ENCODE data around the gene UBAP1. TPM values are rescaled to one million over a fixed set of nuclear protein-coding genes. Genes with fewer than 3 reads are reported as not detected.

Gene UBAP1
- total RNA-seq, 4 donors from 2014 or later, result 36.7 to 46.1 (median 38.3) TPM

DNA sequence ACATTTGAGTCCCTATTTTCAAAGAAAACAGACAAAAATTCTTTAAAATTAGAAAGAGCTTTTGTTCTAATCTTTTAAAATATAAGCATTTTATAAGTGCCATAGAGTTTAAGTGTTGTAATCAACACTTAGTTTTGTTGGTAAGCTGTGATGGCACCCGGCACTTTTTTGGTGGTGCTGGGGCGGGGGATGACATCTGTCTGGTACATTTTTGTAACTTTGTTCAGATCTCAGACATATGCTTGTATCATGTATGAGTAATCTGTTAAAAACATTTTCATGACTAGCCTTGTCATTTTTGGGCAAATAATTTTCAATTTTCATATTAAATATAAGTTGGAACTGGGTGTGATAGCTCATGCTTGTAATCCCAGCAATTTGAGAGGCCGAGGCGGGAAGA, 51.7 kb downstream of the UBAP1 start:
- no peak for DNase-seq (ENCODE audit: low spot score in 2 of 2)
- H3K27me3 ChIP-seq, result no peaks in the 10 kb centered on the region
- 54 to 59% methylated on average over 4 of the region's 4 CpGs for WGBS, 2 donors
- no peak overlapping the region for H3K4me3 ChIP-seq
- H3K4me1 ChIP-seq, result peaks cover 0 to 32% (median 1%) of the 10 kb centered on the region in 4 donors
- TF ChIP-seq EP300 (IDR thresholded peaks at IDR 0.05) (no peak), POLR2A (IDR thresholded peaks at IDR 0.05) (no peak)
- TF ChIP-seq, protein P1, sequence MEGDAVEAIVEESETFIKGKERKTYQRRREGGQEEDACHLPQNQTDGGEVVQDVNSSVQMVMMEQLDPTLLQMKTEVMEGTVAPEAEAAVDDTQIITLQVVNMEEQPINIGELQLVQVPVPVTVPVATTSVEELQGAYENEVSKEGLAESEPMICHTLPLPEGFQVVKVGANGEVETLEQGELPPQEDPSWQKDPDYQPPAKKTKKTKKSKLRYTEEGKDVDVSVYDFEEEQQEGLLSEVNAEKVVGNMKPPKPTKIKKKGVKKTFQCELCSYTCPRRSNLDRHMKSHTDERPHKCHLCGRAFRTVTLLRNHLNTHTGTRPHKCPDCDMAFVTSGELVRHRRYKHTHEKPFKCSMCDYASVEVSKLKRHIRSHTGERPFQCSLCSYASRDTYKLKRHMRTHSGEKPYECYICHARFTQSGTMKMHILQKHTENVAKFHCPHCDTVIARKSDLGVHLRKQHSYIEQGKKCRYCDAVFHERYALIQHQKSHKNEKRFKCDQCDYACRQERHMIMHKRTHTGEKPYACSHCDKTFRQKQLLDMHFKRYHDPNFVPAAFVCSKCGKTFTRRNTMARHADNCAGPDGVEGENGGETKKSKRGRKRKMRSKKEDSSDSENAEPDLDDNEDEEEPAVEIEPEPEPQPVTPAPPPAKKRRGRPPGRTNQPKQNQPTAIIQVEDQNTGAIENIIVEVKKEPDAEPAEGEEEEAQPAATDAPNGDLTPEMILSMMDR (IDR thresholded peaks at IDR 0.05), result no peak
- H3K36me3 ChIP-seq, result peaks cover 0 to 28% (median 0%) of the 10 kb centered on the region in 3 donors
- H3K27ac ChIP-seq, result peak overlapping the region in 1 of 4 donors; percentile 17
- no peaks in the 10 kb centered on the region for H3K9me3 ChIP-seq

- no peak for TF ChIP-seq POLR2A (IDR thresholded peaks at IDR 0.05)
- TF ChIP-seq EP300 (IDR thresholded peaks at IDR 0.05), result no peak
- TF ChIP-seq, protein P1 (IDR thresholded peaks at IDR 0.05), result no peak
- H3K4me1 ChIP-seq, result peaks cover 0 to 32% (median 1%) of the 10 kb centered on the region in 4 donors
- WGBS, 2 donors, result 92 to 97% methylated on average over 2 of the region's 2 CpGs
- H3K36me3 ChIP-seq, result peaks cover 0 to 44% (median 0%) of the 10 kb centered on the region in 3 donors
- H3K4me3 ChIP-seq, result no peak overlapping the region
- no peak overlapping the region for H3K27ac ChIP-seq
- no peaks in the 10 kb centered on the region for H3K27me3 ChIP-seq
- H3K9me3 ChIP-seq, result no peaks in the 10 kb centered on the region
- no peak for DNase-seq (ENCODE audit: low spot score in 2 of 2)
Measured at GRCh38 chr9:34232201-34232600, 53.4 kb downstream of the UBAP1 start.

- TF ChIP-seq EP300 (IDR thresholded peaks at IDR 0.05) (no peak), POLR2A (IDR thresholded peaks at IDR 0.05) (no peak)
- TF ChIP-seq, protein P1 (IDR thresholded peaks at IDR 0.05), result no peak
- Histone ChIP-seq H3K9me3 (no peaks in the 10 kb centered on the region), H3K27me3 (no peaks in the 10 kb centered on the region), H3K36me3 (peaks cover 0 to 50% (median 0%) of the 10 kb centered on the region in 3 donors), H3K27ac (no peak overlapping the region), H3K4me3 (no peak overlapping the region), H3K4me1 (peaks cover 0 to 27% (median 1%) of the 10 kb centered on the region in 4 donors)
- WGBS, 2 donors, result 93 to 95% methylated on average over 1 of the region's 1 CpG
- no peak for DNase-seq (ENCODE audit: low spot score in 2 of 2)
Measured at GRCh38 chr9:34233672-34234071, 54.8 kb downstream of the UBAP1 start.

DNA sequence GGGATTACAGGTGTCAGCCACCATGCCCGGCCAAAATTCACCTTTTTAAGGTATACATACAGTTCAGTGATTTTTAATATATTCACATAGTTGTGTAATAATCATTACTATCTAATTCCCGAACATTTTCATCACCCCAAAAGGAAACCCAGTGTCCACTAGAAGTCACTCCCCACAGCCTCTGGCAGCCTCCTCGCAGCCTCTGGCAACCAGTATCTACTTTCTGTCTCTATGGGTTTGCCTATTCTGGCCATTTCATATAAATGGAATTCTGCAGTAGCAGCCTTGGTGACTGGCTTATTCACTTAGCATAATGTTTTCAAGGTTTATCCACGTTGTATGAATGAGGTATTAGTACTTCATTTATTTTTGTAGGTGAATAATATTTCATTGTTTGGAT, 59.0 kb downstream of the UBAP1 start:
- WGBS, 2 donors, result 78 to 79% methylated on average over 4 of the region's 4 CpGs
- no peaks in the 10 kb centered on the region for H3K27me3 ChIP-seq
- no peak overlapping the region for H3K27ac ChIP-seq
- no peak overlapping the region for H3K4me3 ChIP-seq
- H3K9me3 ChIP-seq, result no peaks in the 10 kb centered on the region
- TF ChIP-seq, protein P1 (IDR thresholded peaks at IDR 0.05), result no peak
- TF ChIP-seq EP300 (IDR thresholded peaks at IDR 0.05) (no peak), POLR2A (IDR thresholded peaks at IDR 0.05) (no peak)
- peaks cover 0 to 61% (median 9%) of the 10 kb centered on the region in 3 donors for H3K36me3 ChIP-seq
- peaks cover 0 to 53% (median 9%) of the 10 kb centered on the region in 4 donors for H3K4me1 ChIP-seq
- DNase-seq (ENCODE audit: low spot score in 2 of 2), result no peak

DNA sequence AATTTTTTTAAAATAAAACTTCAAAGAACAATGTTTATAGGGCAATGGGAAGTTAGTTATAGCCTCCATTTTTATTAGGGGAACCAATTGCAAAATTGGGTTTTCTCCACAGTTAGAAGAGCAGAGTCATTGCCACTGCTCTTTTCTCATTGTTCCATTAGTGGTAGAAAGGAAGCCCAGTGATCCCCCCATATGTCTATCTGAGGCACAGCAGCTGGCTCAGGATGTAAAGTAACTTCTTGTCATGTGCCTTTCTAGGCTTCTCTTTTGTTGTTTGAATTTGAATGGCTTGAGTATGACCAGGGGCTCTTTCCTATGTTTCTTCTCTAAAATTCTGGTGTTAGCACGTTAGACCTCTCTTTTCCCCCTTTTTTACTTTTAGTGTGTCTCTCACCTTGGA, 61.2 kb downstream of the UBAP1 start:
- H3K9me3 ChIP-seq, result no peaks in the 10 kb centered on the region
- peaks cover 0 to 51% (median 9%) of the 10 kb centered on the region in 3 donors for H3K36me3 ChIP-seq
- TF ChIP-seq EP300 (IDR thresholded peaks at IDR 0.05), result no peak
- TF ChIP-seq POLR2A (IDR thresholded peaks at IDR 0.05), result no peak
- TF ChIP-seq, protein P1 (IDR thresholded peaks at IDR 0.05), result no peak
- WGBS, 2 donors, result 50 to 52% methylated on average over 1 of the region's 1 CpG
- H3K4me3 ChIP-seq, result no peak overlapping the region
- H3K4me1 ChIP-seq, result peaks cover 0 to 54% (median 9%) of the 10 kb centered on the region in 4 donors
- no peak overlapping the region for H3K27ac ChIP-seq
- H3K27me3 ChIP-seq, result no peaks in the 10 kb centered on the region
- no peak for DNase-seq (ENCODE audit: low spot score in 2 of 2)
